GM15510 (cell line): ENCODE results near the gene CDHR2.

ENCODE experiments used
- POLR2A ChIP-seq: IDR thresholded peaks from 3 replicates; pipeline ENCODE4 v1.6.1; 2011; ENCODE audit warnings: borderline replicate concordance; ENCODE audit not compliant: insufficient read length; ENCODE audit errors: extremely low read depth

CDHR2 gene

GRCh38 chr5:176610435-176610773 is 61.3 kb downstream of the CDHR2 start:
- TF ChIP-seq POLR2A, result no peak

- TF ChIP-seq POLR2A, result no peak
Measured at GRCh38 chr5:176611435-176611834, 62.3 kb downstream of the CDHR2 start.

- TF ChIP-seq POLR2A, result no peak
Measured at GRCh38 chr5:176612008-176612407, 62.9 kb downstream of the CDHR2 start.

GRCh38 chr5:176612855-176613254 is 63.7 kb downstream of the CDHR2 start:
- no peak for TF ChIP-seq POLR2A

GRCh38 chr5:176614805-176615478 is 65.8 kb downstream of the CDHR2 start:
- no peak for TF ChIP-seq POLR2A

- TF ChIP-seq POLR2A, result no peak
Measured at GRCh38 chr5:176616511-176616910, 67.4 kb downstream of the CDHR2 start.

GRCh38 chr5:176618783-176619182 is 69.6 kb downstream of the CDHR2 start:
- TF ChIP-seq POLR2A, result no peak

GRCh38 chr5:176619203-176619568 is 70.0 kb downstream of the CDHR2 start:
- TF ChIP-seq POLR2A, result no peak

GRCh38 chr5:176619569-176620332 is 70.6 kb downstream of the CDHR2 start:
- TF ChIP-seq POLR2A, result no peak

- no peak for TF ChIP-seq POLR2A
Measured at GRCh38 chr5:176620333-176620981, 71.3 kb downstream of the CDHR2 start.

- no peak for TF ChIP-seq POLR2A
Measured at GRCh38 chr5:176621661-176622079, 72.5 kb downstream of the CDHR2 start.

- TF ChIP-seq POLR2A, result no peak
Measured at GRCh38 chr5:176624142-176624541, 75.0 kb downstream of the CDHR2 start.

- no peak for TF ChIP-seq POLR2A
Measured at GRCh38 chr5:176624938-176625337, 75.8 kb downstream of the CDHR2 start.

GRCh38 chr5:176625512-176625911 is 76.4 kb downstream of the CDHR2 start:
- no peak for TF ChIP-seq POLR2A

- no peak for TF ChIP-seq POLR2A
Measured at GRCh38 chr5:176625966-176626875, 77.1 kb downstream of the CDHR2 start.
